B cell (primary cell): ENCODE results near the gene TFAP2B.
A peak's percentile ranks its signal among the peaks of the same experiment; 100 is the strongest.

ENCODE experiments used
- CTCF ChIP-seq: fragments of 200-600 bp; IDR thresholded peaks from one replicate; pipeline ENCODE4 v1.8.0; 2022; ENCODE audit warnings: antibody characterized with exemption, mild to moderate bottlenecking
- EZH2 ChIP-seq: IDR thresholded peaks from 2 replicates; pipeline ENCODE4 v1.6.1; 2012; ENCODE audit warnings: borderline replicate concordance, low read depth, mild to moderate bottlenecking, moderate library complexity, low read length; ENCODE audit not compliant: insufficient read depth, poor library complexity, severe bottlenecking

GRCh38 chr6:50791900-50792508 lies 26.7 kb upstream of the TFAP2B start:
- TF ChIP-seq CTCF (peak; percentile 55), EZH2 (no peak)
